GM18498 (cell line): ENCODE measurements around the gene PRSS27.
"Not testable (repeated sequence)": the region's sequence is repeated elsewhere in the genome, so short reads cannot be mapped to it uniquely, and the experiment has no call there.

ENCODE experiments used
- ATAC-seq: cut with Tn5 transposase; IDR thresholded peaks from one replicate; pipeline ENCODE4 v1.9.1; 2021; ENCODE audit warnings: mild to moderate bottlenecking, moderate library complexity; ENCODE audit not compliant: unreplicated experiment

Gene PRSS27

DNA sequence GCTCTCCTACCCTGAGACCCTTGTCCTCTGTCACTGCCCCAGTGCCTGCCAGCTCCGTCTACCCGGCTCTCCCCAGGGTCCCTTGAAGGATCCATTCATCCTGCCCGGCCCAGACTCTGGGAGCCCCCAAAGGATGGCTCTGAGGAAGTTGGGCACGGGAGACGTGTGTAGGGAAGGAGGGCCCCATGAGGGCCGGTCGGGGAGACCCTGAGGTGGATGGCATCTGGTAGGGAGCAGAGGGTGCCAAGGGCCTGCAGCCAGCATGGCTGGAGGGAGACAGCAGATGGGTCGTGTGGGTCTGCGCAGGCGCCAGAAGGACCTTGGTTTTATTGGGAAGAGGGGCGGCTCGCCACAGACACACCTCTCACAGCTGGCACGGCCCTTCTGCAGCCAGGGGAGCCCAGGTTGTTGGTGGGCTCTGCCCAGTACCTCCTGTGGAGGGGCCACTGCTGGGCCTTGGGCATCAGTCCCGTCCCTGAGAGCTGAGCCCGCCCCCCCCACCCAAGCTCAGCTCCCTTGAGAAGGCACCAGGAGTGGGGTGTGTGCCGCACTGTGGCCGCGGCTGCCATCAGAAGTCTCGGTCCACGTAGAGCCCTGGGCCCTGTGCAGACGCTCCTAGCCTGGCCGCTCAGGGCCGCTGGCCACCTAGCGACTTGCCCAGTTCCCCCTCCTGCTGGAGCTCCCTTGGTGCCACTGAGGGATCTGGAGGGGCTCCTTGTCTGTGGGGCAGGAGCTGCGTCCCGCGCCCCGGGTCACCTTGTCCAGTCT lies 21.7 kb downstream of the PRSS27 start:
- no peak for ATAC-seq

GRCh38 chr16:2697401-2697948 lies 22.5 kb downstream of the PRSS27 start:
- no peak for ATAC-seq

- ATAC-seq: not testable (repeated sequence)
Measured at GRCh38 chr16:2696601-2697250, 23.3 kb downstream of the PRSS27 start.

DNA sequence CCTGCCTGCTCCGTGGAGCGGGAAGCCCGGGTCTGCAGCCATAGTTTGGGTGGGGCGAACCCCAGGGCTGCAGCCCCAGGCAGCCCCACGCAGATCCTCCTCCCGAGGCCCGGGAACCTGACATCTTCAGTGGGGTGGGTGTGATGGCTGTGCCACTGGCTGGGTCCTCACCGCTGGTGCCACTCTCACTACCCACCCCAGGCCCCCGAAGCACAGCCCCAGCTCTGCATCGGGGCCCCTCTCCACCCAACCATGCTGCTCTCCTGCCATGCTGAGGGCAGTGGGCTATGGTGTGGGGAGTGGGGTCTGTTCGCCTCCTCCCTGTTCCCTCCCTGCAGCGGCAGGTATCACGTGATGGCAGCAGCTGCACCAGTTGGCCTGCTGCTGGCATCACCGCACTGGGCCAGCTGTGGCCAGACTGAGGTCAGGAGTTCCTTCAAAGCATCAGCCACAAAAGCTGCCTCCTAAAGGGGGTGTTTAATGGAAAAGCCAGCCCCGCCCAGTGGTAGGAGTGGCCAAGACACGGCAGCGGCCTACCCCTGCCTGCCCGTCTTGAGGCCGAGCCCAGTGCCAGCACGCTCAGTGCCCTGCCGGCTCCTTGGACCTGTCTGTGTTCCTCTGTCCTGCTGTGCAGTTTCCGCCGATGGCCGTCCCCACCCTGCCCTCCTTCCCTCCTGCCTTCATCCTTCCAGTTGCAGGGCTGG lies 26.9 kb downstream of the PRSS27 start:
- ATAC-seq: no peak

- no peak for ATAC-seq
Measured at GRCh38 chr16:2692251-2692947, 27.6 kb downstream of the PRSS27 start.

GRCh38 chr16:2691491-2692248 lies 28.4 kb downstream of the PRSS27 start:
- no peak for ATAC-seq

- ATAC-seq: no peak
Measured at GRCh38 chr16:2690852-2691251, 29.2 kb downstream of the PRSS27 start.

DNA sequence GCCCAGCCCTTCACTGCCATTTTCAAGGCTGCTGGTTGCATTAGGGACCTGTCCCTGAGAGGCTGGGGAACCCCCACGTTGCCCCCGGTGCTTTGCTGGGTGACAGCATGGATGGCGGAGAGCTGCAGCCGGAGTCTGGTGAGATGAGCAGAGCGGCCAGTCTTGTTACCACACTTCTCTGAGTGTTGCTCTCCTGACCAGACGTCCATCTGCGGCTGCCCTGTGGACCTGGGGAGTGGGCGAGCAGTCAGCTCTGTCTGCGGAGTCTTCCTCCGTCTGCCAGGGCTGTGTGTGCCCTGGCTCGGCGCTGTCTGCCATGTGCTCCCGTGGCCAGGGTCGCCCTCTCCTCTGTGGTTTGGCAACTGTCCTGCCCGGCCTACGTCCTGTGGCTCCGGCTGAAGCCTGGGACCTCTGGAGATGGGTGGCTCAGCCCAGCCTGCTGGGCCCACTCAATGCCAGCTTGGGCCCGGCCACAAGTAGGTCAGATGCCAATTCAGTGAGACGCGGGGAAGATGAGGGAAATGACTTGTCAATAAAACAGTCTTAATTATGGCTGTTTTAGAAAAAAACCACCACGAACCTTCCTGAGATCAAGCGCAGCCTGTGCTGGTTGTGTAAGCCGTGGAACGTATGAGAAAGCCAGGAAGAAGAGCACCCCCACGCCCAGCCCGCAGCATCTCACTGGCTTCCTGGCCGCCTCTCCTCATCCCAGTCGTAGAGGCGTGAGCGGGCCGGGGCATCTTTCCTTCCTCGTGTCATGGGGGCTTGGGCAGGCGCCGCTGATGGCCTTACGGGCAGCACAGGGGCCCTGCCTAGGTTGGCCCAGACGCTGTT lies 29.8 kb downstream of the PRSS27 start:
- ATAC-seq: no peak

DNA sequence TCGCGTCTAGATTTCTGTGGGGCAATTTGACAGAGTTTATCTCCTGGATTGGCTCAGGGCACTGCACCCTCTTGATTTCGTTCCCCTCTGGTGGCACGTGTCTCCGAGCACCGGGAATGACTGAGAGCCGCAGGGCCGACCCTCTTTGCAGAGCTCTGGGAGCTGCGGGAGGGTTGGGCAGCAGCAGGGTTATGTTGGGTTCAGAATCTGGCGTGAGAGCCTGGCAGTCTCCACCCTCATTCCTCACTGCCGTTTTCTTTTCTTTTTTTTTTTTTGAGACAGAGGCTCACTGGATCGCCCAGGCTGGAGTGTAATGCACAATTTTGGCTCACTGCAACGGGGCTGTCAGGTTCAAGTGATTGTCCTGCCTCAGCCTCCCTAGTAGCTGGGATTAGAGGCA lies 30.6 kb downstream of the PRSS27 start:
- not testable (repeated sequence) for ATAC-seq

GRCh38 chr16:2687531-2688308 lies 32.3 kb downstream of the PRSS27 start:
- ATAC-seq: no peak

GRCh38 chr16:2686912-2687507 lies 33.0 kb downstream of the PRSS27 start:
- peak; percentile 49 for ATAC-seq

DNA sequence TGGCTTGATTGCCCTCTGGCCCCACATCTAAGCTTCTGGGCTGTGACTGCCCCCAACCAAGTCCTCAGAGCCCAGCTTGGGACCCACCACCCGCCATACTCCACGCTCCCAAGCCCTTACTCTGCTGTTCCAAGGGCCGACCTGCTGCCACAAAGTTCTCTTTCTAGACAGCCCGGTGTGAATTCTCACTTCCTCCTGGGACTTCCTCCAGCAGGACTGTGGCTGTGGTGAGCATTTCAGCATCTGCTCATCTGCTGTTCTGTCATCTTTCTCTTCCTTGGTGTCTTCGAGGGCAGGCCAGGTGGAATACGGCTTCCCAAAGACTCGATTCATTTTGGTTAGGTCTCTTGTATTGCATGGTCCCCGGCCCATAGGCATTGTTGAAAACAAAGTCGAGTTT lies 33.9 kb downstream of the PRSS27 start:
- not testable (repeated sequence) for ATAC-seq

GRCh38 chr16:2683041-2683440 lies 37.0 kb downstream of the PRSS27 start:
- not testable (repeated sequence) for ATAC-seq

- peak; percentile 71 for ATAC-seq
Measured at GRCh38 chr16:2682209-2683021, 37.6 kb downstream of the PRSS27 start, which contains the start of gene KCTD5. TSS of gene KCTD5 (plus strand) at chr16:2682523. CDS start at chr16:2682549, 26 bp downstream.

DNA sequence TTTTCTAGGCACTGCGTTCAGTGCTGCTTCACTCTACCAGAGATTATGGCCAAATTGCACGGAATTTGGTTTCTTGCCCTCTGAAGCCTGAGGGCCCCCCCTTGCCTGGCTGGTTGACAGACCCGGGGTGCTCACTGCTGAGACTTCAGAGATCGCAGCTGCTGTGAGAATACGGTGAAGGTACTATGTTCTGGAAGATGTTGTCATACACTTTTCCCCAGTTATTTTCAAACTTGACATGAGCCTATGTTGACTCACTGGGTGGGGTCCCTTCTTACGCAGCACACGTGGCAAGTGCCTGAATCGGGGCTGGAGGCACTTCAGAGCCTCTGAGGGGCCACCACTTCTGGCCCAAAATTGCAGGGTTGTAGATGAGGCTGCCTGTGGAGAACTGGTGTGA lies 39.7 kb downstream of the PRSS27 start:
- ATAC-seq: not testable (repeated sequence)

DNA sequence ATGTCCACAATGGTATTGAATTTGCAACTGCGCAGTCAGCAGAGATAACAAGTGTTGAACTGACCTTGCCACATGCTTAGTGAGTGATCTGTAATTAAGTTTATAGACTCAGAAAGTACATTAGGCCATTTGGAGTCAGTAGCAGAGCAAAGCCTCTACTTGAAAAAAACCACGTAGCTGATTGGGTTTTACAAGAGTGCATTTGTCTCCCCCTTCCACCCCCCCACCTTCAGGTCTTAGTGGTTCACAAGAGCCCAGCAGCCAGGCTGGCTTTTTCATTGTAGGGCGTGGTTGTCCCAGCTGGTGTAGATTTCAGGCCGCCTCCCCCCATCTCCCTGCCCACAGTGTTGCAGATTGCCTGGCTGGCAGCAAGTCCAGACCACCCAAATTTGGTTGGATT lies 40.1 kb downstream of the PRSS27 start:
- not testable (repeated sequence) for ATAC-seq
